Measurements from ENCODE around the gene CACNA1C.

CACNA1C gene

DNA sequence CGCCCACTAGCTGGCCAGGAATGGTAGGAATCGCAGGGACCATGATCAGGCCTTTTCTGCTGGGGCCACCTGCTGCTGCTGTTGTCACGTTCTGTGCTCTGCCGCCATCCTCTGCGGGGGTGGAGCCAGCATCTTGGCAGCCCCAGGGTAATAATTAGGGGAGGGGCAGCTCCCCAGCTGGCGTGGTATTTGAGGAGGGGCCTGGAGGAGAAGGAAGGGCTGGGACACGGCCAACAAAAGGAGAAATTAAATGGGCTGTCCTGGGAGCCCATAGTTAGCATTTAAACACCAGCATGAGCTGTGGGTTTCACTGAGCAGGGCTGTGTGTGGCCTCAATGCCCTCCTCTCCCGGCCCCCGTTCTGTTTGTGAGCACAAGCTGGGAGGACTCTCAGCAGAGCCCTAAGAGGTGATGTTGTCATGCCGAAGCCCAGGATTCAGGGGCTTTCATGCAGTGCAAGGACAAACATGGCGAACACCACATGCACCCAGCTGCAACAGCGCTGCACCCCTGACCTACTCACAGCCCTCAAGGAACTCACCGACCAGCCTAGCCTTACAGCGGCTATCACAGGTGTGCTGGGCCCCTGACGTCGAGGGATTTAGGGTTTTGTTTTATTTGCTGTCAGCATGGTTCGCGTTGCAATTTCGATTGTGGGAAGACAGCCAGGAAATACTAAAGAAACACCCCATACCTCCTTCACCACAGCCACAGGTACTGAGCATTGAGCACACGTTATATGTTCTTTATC, 324.3 kb downstream of the CACNA1C start:
- no peak for DNase-seq

DNA sequence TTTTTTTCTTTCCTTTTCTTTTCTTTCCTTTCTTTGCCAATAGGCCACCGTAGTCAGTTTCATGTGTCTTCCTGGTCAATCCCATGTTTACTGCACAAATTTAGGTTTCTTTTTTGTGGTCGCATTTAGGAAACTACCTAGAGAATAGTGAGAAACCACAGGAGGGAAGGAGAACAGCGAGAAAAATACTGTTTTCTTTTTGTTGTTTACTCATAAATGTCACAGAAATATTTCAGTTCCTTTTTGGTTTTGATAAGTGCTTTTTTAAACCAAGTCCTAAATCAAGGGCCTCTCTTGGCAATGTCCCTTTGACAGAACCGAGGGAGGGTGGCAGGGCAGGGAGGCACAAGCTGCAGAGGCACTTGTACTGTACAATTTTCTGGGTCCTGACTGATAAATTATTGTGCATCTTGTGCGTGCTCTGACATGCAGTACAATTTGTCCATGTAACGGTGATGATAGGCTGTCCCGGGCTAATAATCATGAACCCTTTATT, 326.1 kb downstream of the CACNA1C start:
- no peak for DNase-seq

DNA sequence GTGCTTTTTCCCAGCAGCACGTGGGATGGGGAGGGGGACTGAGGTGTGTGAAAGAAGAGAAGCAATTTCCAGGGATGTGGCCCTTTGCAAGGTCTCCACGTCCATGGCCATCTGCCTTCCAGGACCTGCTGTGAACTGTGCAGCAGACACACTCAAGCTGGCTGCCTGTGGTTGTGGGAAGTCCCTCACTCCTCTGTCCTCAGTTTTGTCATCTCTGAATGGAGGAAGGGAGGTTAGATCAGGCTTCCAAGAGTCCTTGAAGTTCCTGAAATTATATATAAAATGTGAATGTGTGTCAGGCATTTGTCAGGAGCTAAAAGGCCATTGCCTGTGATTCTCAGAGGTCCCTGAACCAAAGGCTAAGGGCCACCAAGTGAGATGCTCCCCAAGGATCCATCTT, 328.2 kb downstream of the CACNA1C start:
- no peak for DNase-seq

DNA sequence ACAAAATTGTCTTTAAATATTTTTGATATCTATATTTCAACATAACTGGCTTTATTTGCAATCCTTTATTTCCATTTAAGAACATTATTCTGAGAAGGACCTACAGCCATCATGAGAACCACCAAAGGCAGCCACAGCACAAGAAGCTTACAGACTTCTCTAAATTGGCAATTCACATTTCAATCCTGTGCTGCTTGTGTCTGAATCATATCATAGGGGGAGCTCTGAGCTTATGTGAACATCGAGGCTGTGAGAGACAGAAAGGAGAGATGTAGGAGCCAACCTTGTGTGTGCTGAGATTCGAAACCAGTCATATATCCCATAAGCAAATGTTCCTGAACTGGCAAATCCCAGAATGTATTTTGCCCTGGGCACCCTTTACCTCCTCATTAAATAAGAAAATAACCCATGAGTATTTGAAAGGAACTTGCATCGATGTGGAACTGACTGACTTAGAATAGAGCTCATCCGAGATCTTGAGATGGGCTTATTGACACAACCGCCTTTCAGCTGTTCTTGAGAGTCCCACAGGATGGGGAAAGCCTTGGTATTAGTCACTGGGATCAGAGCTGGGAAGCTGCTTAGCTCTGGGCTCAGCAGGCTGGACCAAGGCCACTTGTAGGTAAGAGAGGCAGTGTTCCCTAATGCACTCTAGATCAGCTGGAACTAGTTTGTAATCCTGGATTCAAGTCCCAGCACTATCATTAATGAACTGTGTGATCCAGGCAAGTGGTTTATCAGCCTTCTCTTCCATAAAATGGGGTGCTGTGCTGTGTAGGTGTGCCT, 329.8 kb downstream of the CACNA1C start:
- no peak for DNase-seq

DNA sequence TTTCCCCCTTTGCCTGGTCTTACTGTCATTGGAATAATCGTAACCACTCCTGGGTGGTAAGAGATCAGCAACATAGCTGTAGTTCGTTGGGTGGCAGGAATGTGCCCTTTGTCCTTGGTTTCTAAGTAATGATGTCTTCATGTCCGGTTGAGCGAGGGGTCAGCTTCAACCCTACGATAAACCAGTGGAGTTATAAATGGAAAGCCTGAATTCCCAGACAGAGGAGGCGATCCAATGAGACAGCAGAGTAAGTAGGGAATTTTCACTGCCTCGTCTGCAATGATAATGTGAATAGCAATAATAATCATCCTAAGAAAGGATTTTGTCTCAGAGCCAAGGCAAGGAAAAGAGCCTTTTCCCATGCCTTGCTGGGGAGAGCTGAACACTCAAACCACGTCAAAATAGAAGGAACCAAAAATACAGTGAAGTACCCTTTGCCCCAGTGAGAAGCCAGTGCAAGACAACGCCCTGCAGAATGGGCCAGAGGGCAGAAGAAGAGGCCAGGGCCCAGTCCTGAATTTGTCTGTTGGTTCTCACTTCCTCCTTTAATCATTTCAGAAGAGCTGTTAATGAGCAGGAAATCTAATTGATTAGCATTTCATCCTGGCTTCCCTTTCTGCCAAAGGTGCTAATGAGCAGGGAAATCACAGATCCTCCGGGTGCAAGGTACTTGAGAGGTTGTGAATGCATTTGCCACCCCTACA, 330.7 kb downstream of the CACNA1C start:
- no peak for DNase-seq

DNA sequence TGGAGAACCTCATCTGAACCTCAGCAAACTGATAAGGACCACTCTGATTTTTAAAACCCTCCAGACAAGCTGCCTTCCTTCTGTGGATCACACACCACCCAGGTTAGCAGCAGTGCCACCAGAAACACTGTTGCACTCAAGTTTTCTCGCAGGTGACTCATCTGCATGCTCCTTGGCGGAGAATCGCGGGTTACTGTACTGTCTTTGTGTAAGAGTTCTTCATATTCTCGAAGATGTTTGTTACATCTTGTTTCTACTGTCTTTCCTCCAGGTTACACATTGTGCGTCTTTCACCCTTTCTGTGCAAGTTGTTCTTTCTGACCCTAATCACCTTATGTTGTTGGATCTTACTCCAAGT, 331.2 kb downstream of the CACNA1C start:
- DNase-seq, result no peak

DNA sequence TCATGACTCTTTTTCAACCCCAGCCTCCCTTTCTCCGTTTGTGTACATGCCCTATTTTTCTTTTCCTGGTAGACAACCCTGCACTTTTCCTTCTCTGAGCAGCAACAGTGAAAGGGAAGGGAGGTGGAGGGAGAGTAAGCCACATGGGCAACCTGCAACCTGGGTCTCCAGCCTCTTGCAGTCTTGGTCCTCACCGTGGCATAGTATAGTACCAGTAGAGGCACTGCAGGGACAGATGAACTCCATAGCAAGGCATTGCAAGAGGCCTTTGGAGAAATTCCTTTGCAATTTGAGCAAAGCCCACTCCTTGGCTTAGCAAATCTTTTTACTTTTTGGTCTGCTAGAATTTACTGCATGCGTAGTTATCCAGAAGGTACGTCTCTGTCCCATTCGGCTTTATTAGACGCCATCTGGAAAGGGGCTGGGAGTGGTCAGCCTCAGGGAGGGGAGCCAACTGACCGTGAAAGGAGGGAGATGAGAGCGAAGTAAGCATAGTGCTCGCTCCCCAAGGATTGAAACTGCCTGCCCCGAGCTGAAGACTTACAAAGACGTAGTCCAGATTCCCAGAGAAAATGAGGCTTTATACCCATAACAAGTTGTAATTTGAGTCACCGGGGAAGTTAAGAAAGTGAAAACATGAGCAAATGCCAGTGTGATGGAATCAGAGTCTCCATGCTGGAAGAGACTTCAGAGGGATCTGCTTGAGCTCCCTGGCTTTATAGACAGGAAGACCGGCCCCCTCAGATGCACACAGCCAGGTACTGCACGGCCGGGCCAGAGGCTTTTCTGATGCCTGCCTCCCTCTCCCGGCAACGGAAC, 332.0 kb downstream of the CACNA1C start:
- no peak for DNase-seq

DNA sequence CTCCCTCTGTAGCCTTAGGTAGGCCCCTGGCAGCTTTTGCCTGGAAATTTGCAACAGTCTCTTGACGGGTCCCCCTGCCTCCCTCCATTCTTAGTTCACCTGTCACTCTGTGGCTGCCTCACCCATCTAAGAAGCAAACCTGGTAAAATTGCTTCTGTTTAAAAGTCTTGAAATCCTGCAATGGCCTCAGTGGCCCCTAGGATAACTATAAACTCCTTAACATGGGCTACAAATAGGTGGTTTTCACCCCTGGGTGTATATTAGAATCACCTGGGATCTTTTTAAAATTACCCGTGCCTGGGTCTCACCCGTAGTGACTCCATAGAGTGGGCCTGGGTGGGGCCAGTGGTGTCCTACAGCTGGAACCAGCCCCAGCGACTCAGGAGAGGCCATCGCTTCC, 332.7 kb downstream of the CACNA1C start:
- no peak for DNase-seq

- no peak for DNase-seq
Measured at GRCh38 chr12:2386566-2386965, 333.8 kb downstream of the CACNA1C start.

GRCh38 chr12:2387103-2387834, 334.5 kb downstream of the CACNA1C start:
- no peak for DNase-seq

- no peak for DNase-seq
Measured at GRCh38 chr12:2389079-2389790, 336.4 kb downstream of the CACNA1C start.

GRCh38 chr12:2390133-2390532, 337.3 kb downstream of the CACNA1C start:
- no peak for DNase-seq

- DNase-seq, result no peak
Measured at GRCh38 chr12:2390850-2391390, 338.1 kb downstream of the CACNA1C start.

DNA sequence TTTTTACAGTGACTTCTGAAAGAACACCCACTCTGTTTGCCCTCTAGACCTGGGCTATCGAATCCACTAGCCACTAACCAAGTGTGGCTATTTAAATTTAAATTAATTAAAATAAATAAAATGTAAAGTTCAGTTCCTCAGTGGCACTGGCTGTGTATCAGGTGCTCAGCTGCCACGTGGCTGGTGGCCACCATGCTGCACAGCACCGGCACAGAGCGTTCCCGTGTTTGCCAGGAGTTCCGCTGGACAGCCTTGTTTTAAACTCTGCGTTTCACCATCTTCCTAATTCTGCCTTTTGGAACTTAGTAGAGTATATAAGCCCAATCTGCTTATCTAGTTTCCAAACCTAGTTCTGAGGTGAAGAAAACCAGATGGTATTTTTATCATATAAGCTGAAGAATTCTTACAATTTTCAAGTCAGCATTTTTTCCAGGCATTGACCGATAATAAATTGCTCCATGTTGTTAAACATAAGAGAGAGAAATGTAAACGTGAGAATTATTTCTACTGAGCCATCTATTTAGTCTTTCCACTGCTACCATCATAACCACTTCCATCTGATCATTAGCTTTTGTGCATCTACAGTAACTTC, 339.0 kb downstream of the CACNA1C start:
- DNase-seq, result no peak

- no peak for DNase-seq
Measured at GRCh38 chr12:2393016-2393415, 340.2 kb downstream of the CACNA1C start.

DNA sequence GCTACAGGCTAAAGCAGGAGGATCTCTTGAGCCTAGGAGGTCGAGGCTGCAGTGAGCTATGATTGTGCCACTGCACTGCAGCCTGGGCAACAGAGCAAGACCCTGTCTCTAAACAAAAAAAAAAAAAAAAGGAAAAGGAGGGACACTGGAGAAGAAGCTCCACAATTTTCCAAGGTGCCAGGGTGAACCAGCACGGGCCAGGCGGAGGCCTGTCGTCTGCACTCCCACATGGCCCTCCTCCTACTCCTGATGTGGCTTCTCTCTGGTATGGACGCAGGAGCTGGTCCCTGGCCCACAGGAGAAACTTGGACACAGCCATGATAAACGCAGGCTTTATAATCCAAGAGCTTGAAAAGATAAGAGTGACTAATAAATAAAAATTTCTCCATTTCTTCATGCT, 341.2 kb downstream of the CACNA1C start:
- DNase-seq, result no peak

GRCh38 chr12:2395354-2395977, 342.7 kb downstream of the CACNA1C start:
- no peak for DNase-seq

DNA sequence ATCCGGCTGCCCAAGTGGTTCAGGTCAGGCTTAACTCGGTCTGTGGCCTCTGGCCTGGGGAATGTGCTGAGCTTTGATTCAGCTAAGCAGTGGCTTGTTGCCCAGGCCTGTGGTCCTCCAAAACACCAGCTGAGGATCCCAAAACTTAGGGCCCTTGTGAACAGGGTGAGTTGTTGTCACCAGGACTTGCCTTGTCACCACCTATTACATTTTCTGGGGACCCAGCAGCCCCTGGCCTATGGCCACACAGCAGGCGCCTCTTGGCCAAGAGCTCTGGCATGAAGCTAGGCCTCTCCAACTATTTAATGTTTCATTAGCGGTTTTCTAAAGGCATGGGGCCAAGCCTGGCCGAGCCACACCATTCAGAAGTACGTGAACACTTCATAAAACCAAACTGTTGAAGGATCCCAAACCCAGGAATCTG, 343.7 kb downstream of the CACNA1C start:
- DNase-seq, result no peak

DNA sequence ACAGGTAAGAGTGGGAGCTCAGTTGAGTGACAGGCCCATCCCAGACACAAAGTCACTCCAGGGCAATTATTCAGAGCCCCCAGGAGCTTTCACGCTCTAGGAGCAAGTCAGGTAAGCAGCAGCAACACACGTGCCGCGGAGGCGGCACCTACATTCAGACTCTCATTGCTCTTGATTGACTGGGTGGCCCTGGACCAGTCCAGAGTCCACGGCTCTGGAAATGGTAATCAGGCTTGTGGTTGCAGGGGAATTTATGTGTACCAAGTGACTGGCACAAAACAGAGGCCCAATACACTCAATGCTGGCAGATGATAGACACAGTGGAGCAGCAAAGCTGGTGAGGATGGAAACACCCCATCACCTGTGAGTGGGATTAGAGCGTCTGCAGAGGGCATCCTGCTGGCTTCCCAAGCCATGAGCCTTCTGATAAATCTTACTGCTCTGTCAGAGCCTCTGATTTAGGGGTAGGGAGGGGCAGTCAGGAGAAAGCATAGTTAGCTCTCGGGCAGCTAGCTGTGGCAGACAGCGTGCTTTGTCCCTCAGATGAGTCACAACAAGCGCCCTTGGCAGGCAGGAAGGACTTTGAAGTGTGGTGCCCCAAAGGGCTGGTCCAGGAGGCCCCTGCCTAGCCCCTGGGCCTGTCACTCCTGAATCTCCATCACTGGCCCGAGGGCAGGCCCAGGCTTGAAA, 344.7 kb downstream of the CACNA1C start:
- DNase-seq, result no peak

DNA sequence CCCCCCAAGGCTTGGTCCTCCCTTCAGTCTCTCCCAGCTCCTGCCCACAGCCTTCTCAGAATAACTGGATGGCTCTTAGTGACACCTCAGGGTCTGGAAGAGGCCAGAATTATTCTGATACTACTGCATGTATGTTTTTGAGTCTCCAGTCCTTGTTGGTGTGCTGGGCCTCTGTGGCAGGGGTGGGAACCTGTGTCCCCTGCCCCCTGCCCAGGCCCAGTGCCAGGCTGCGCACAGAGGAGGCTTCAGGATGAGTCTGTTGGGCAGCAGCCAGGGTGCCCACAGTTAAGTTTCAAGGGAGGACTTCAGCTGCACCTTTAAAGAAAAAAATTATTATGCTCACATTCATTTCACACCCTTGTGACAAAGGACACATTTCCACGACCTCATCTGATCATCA, 348.3 kb downstream of the CACNA1C start:
- no peak for DNase-seq

All from NCI-H524 treated with DMSO at 0.1 percent for 48 hours (cell line).